GM18951 (cell line): ENCODE measurements around the gene MYO16.
"Not testable (repeated sequence)": the region's sequence is repeated elsewhere in the genome, so short reads cannot be mapped to it uniquely, and the experiment has no call there.

ENCODE experiments used
- POLR2A ChIP-seq: IDR thresholded peaks from 4 replicates; pipeline ENCODE4 v1.6.1; 2011; ENCODE audit warnings: mild to moderate bottlenecking; ENCODE audit not compliant: insufficient read length, insufficient read depth; ENCODE audit errors: extremely low read depth
- in situ Hi-C: fragments of 300-500 bp; cut with MboI; formaldehyde crosslinking; loops from one replicate; pipeline ENCODE4 v1.12.0; 2022; ENCODE audit warnings: low sequenced_read_pairs, mixed read lengths, inconsistent platforms; ENCODE audit not compliant: unreplicated experiment

Gene MYO16

DNA sequence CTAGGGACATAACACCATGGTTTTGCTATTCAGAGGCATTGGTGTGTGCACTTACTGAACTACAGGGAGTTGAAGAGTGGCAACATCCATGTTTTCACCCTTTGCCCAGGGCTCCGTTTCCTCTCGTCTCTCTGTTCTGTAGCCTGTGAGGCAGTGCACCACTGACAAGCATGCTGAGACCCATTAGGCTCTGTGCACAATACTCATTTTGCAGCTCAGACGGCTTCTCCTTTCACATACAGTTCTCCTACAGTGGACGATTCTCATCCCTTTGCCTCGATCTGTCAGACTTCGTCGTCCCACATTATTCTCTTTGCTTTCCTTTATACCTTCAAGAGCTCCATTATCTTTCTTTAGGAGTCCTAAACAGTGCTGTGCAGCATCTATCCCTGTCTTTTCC is 403.7 kb downstream of the MYO16 start:
- no peak for TF ChIP-seq POLR2A
- in situ Hi-C loops: no loop called here

DNA sequence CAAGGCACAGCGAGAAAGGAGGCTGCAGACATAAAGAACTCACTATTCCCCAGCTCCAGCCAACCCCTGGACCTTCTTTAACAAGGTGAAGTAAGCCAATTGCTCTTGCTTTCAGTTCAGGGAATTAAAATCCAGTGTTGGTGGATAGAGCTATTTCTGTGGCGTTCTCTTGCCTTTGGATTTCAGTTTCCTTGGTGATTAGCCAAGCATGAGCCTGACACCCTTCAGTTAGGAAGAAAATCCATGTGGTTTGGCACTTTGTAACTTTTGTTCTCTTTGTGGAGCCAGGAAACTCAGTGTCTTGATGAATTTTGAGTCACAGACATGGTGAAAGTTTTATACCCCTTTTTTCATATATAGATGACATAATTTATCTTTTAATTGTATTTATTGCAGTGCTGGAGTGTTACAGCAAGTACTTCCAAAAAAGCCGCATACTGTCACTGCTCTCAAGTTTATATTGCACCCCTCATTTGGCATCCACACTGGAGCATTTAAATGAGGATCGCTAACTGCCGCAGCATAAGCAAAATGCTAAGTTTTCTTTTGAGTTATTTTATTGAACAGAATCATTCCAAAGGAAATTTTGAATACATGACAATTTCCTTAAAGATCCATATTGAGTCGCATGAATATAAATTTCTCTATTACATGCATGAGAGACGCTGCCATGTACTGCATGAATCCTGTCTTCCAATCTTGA is 406.8 kb downstream of the MYO16 start:
- in situ Hi-C loops: no loop called here
- no peak for TF ChIP-seq POLR2A

DNA sequence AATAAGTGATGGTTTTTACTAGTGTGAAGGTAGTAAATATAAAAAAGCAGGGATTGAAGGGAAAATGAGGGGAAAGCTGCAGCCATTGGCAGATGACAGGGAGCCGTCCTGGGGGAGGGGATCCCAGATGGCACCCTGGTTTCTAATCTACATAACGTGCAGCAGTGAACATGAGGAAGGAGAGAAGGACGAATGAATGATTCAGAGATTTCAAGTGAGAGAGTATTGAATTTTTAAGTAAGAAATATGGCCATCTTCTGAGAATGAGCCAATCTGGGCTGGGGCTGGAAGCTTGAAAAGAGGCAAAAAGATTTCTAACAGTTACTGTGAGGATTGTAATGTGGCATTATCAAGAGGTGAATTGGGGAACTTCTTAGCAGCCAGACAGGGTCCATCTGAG is 414.2 kb downstream of the MYO16 start:
- in situ Hi-C loops: no loop called here
- no peak for TF ChIP-seq POLR2A

DNA sequence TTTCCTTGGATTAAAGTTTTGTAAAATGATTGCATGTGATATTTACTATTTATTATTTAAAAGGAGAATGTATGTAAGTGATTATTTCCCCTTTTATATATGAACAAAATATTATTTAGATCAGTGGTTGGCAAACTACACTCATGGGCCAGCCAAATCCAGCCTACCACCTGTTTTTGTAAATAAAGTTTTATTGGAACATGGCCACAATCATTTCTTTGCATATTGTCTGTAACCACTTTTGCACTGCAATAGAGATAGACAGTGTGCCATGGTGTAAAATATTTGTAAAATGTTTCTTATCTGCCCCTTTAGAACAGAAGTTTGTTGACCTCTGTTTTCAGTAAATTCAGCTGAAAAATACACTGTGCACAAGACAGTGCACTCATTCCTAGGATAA is 426.4 kb downstream of the MYO16 start:
- in situ Hi-C loops: no loop called here

DNA sequence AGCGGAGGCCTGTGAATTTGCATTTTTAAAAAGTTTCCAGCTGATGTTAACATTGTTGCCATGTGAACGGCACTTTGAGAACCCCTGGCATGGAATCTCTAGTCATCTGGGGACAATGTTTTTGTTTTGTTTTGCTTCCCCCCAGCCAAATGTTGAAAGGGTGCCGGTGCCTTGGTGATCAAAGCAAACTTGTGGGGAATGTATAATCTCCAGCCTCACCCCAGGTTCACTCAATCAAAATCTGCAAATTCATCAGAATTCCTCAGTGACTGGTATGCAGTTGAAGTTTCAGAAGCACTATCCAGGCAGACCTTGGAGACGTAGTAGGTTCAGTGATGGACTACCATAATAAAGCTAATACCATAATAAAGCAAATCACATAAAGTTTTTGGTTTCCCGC is 428.7 kb downstream of the MYO16 start:
- in situ Hi-C loops: no loop called here
- TF ChIP-seq POLR2A: no peak

More for the DNA sequence above, 426.4 kb downstream of the MYO16 start:
- no peak for TF ChIP-seq POLR2A

DNA sequence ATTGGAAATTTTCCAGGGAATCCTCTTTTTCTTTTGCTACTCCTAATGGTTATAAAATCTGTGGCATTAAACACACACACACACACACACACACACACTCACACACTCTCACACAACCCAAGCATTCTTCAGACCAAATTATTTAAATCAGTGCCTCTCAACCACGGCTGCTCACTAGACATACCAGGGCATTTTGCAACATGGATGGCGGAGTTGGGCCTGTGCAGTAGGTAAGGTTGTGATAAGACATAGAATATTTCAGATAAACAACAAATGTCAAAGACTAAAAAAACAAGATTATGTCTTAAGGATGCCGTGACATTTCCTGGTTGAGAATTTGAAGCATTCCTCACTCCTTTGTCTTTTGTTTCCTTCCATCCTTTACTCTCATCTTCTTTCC is 443.1 kb downstream of the MYO16 start:
- no peak for TF ChIP-seq POLR2A
- in situ Hi-C loops: no loop called here

DNA sequence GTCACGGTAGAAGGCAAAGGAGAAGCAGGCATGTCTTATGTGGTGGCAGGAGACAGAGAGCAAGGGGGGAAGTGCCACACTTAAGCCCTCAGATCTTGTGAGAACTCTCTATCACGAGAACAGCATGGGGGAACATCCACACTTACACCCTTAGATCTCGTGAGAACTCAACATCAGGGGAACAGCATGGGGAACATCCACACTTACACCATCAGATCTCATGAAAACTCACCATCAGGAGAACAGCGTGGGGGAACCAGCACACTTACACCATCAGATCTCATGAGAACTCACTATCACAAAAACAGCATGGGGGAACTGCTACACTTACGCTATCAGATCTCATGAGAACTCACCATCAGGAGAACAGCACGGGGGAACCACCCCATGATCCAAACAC is 445.0 kb downstream of the MYO16 start:
- no peak for TF ChIP-seq POLR2A
- in situ Hi-C loops: no loop called here

DNA sequence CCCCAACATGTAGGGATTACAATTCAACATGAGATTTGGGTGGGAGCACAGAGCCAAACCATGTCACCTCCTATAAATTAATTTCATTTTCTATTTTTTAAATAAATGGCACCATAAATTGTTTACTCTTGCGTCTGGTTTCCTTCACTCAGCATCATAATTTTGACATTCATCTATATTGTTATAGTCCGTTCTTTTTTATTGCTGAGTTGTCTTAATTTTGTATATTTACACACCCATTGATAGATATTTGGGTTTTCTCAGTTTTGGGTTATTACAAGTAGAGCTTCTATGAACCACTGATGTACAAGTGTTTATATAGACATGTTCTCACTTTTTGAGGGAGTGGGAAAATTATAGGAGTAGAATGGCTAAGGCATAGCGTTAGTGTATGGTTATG is 445.4 kb downstream of the MYO16 start:
- no peak for TF ChIP-seq POLR2A
- in situ Hi-C loops: no loop called here

DNA sequence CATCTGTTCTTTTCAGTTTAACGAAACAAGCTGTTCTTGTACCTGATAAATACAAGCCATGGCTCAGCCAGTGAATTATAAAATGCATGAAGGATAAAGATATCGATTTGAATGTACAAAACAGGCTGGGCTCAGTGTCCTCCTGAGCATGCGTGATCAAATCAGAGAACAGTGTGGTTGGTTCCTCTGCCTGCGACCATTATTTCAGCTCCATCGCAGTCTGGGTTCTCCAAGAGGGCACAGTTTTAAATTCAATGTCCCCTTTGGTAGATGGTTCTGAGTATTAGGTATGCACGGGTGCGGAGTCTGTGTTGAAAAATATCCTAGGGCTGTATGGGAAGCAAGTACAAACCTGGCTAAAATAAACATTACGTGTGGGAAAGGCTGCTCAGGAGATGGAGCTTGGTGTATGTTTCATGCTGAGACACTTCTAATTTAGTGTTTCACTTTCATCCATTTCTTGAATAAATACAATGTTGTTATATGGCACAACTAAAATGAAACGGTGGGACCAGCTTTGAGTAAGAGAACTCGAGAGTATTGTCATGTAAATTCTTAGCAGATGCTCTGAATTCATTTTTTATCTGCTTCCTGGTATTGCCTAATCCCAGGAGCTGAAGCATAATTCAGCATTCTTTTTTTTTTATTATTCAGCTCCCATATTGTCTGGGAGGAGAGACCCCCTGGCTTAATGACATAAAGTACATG is 458.7 kb downstream of the MYO16 start:
- in situ Hi-C loops: no loop called here
- TF ChIP-seq POLR2A: no peak

DNA sequence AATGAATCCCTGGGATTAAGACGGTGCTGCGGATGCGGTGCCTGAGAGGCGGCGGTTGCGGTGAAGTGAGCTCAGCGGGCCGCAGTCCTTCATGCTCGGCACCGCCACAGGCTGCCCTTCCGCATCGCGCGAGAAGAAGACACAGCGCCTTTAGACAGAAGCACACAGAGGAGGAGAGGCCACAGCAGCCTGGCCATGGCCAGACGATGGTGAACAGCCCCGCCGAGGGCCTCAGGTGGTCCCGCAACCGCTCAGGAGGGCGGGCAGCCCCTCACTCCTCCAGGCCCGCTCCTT is 459.2 kb downstream of the MYO16 start:
- TF ChIP-seq POLR2A: no peak
- in situ Hi-C loops: no loop called here

DNA sequence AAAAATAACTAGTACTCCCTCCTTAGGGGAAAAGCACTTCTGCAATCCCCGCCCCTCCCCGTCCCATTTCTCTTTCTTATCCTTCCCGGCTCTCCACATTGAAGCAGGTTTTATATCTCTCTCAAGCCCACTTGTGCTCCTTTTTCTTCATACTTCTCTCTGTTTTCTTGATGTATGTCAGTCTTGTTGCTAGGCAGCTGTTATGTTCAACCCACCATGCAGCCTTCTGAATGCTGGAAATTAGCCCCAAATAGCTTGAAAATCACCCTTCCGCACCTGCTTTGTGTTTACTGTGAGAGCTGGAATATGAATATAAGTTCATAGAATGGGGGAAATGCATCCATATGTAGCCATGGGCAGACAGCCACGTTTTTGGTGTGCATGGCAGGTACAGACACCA is 461.4 kb downstream of the MYO16 start:
- in situ Hi-C loops: no loop called here
- no peak for TF ChIP-seq POLR2A

DNA sequence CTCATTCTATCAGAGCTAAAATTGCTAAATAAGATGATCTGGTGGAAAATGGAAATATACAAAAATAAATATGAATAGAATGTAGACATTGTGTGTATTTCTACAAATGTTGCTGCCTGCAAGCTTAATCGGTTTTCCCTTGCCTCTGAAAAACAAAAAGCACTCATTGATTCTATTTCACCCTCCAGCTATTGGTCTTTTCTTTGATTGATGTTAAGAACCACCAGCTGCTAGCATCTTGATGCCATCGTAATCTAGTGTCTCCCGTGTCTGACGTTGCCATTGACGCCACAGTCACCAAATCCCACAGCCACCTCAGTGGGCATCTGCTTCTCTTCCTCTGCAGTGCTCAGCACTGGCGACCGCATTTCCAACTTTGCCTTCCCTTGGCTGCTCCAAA is 461.8 kb downstream of the MYO16 start:
- in situ Hi-C loops: no loop called here
- TF ChIP-seq POLR2A: no peak

DNA sequence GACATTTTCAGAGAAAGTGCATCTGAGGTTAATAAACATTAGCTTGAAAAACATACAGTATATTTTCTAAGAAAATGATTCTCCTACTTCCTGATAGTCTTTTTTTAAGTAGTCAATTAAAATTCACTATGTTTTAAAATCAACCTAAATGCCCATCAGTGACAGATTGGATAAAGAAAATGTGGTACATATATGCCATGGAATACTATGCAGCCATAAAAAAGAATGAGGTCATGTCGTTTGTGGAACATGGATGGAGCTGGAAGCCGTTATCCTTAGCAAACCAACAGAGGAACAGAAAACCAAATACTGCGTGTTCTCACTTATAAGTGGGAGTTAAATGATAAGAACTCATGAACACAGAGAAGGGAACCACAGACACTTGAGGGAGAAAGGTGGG is 462.8 kb downstream of the MYO16 start:
- in situ Hi-C loops: not testable (repeated sequence)

DNA sequence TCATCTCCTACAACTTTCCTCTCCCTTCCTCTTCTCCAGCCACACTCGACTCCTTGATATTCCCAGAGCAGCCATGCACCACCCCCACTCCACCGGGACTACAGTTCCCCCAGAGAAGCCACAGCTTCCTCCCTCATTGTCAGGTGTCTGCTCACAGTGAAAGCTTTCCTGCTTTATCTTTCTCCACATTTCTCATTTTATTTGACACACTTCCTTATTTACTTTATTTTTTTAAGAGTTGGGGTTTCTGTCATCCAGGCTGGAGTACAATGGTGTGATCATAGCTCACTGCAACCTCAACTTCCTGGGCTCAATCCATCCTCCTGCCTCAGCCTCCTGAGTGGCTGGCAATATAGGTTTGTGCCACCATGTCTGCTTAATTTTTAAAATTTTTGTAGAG is 464.6 kb downstream of the MYO16 start:
- in situ Hi-C loops: no loop called here
- TF ChIP-seq POLR2A: no peak
